Measurements from ENCODE around the gene NUDT5. TPM values are rescaled to one million over a fixed set of nuclear protein-coding genes. Genes with fewer than 3 reads are reported as not detected.

The NUDT5 gene
- total RNA-seq, 2 donors from 2014 or later = 44.7 to 53.9 TPM

- Histone ChIP-seq H3K36me3 (peaks cover 9% of the 10 kb centered on the region), H3K4me1 (ENCODE audit: control insufficient read depth in 1 of 2, low read depth in 2 of 2) (peaks cover 0 to 4% of the 10 kb centered on the region in 2 donors), H3K27me3 (replicated peaks; ENCODE audit: insufficient read depth) (no peaks in the 10 kb centered on the region), H3K4me3 (no peak overlapping the region), H3K9me3 (no peaks in the 10 kb centered on the region), H3K27ac (no peak overlapping the region)
- DNase-seq (ENCODE audit: low spot score) (no peak), ATAC-seq (ENCODE audit: insufficient number of reproducible peaks, low FRiP score, low read depth) (no peak)
- TF ChIP-seq CTCF (IDR thresholded peaks at IDR 0.05) = no peak
Observed at GRCh38 chr10:12135631-12136030, 60.1 kb downstream of the NUDT5 start.

GRCh38 chr10:12130237-12130872 is 65.3 kb downstream of the NUDT5 start:
- peaks cover 0 to 9% of the 10 kb centered on the region in 2 donors for H3K4me1 ChIP-seq (ENCODE audit: control insufficient read depth in 1 of 2, low read depth in 2 of 2)
- peak overlapping the region; percentile 98 for H3K4me3 ChIP-seq
- TF ChIP-seq CTCF (IDR thresholded peaks at IDR 0.05) = peak; percentile 44
- ATAC-seq (ENCODE audit: insufficient number of reproducible peaks, low FRiP score, low read depth) (no peak), DNase-seq (ENCODE audit: low spot score) (no peak)
- no peaks in the 10 kb centered on the region for H3K27me3 ChIP-seq (replicated peaks; ENCODE audit: insufficient read depth)
- no peaks in the 10 kb centered on the region for H3K9me3 ChIP-seq
- peak overlapping the region; percentile 79 to 85 for H3K27ac ChIP-seq
- H3K36me3 ChIP-seq = no peaks in the 10 kb centered on the region

GRCh38 chr10:12129222-12130111 is 66.2 kb downstream of the NUDT5 start, which contains the start of gene SEC61A2:
TSS of gene SEC61A2 (plus strand) at chr10:12129677. CDS start at chr10:12129788, 111 bp downstream.
- no peaks in the 10 kb centered on the region for H3K36me3 ChIP-seq
- no peaks in the 10 kb centered on the region for H3K9me3 ChIP-seq
- H3K27me3 ChIP-seq (replicated peaks; ENCODE audit: insufficient read depth) = no peaks in the 10 kb centered on the region
- peak; percentile 94 for ATAC-seq (ENCODE audit: insufficient number of reproducible peaks, low FRiP score, low read depth)
- DNase-seq (ENCODE audit: low spot score) = peak; percentile 64
- peak within 1 kb of the TSS; percentile 85 for H3K27ac ChIP-seq
- TF ChIP-seq CTCF (IDR thresholded peaks at IDR 0.05) = no peak
- peaks cover 0 to 9% of the 10 kb centered on the region in 2 donors for H3K4me1 ChIP-seq (ENCODE audit: control insufficient read depth in 1 of 2, low read depth in 2 of 2)
- peak within 1 kb of the TSS; percentile 98 for H3K4me3 ChIP-seq

- ATAC-seq (ENCODE audit: insufficient number of reproducible peaks, low FRiP score, low read depth) (no peak), DNase-seq (ENCODE audit: low spot score) (no peak)
- H3K36me3 ChIP-seq = peaks cover 25% of the 10 kb centered on the region
- no peak for TF ChIP-seq CTCF (IDR thresholded peaks at IDR 0.05)
- H3K4me1 ChIP-seq (ENCODE audit: control insufficient read depth in 1 of 2, low read depth in 2 of 2) = no peaks in the 10 kb centered on the region
- H3K27me3 ChIP-seq (replicated peaks; ENCODE audit: insufficient read depth) = no peaks in the 10 kb centered on the region
- H3K27ac ChIP-seq = no peak overlapping the region
- no peak overlapping the region for H3K4me3 ChIP-seq
- H3K9me3 ChIP-seq = no peaks in the 10 kb centered on the region
Observed at GRCh38 chr10:12121673-12122072, 74.0 kb downstream of the NUDT5 start.

Other genes starting within 250 kb of the NUDT5 start
- gene UPF2, start 153.1 kb downstream of the NUDT5 start, total RNA-seq = 10 to 100 TPM; 10.6 to 26.0 TPM
- 10 to 100 TPM; 12.4 to 14.5 TPM for gene DHTKD1, start 126.9 kb downstream of the NUDT5 start, total RNA-seq
- 10 to 100 TPM in 1 of 2 donors, 1 to 10 TPM in 1; 3.5 to 15.4 TPM for gene SEC61A2, start 66.2 kb downstream of the NUDT5 start, total RNA-seq
- 100 to 1,000 TPM in 1 of 2 donors, 10 to 100 TPM in 1; 74.2 to 171 TPM for gene CDC123, start 297 bp upstream of the NUDT5 start, total RNA-seq
- 10 to 100 TPM in 1 of 2 donors, 1 to 10 TPM in 1; 8.7 to 11.2 TPM for gene CAMK1D, start 153.7 kb upstream of the NUDT5 start, total RNA-seq

All from thoracic aorta (tissue), 2 donors.